ENCODE measurements around the gene LIN37.

LIN37 gene

GRCh38 chr19:35748106-35749020 is at the start of gene LIN37:
Gene LIN37 (plus strand): TSS chr19:35748576. CDS start chr19:35748725, 149 bp downstream.
- no peak within 1 kb of the TSS for H2AFZ ChIP-seq (ENCODE audit: low read length)
- H3K9me2 ChIP-seq (ENCODE audit: low read depth, low read length) = no peaks in the 10 kb centered on the region
- peak within 1 kb of the TSS; percentile 86 for H3K4me3 ChIP-seq (ENCODE audit: low read depth, low read length, poor library complexity, severe bottlenecking)
- H3K27ac ChIP-seq (ENCODE audit: low read depth, low read length, poor library complexity, severe bottlenecking) = peak within 1 kb of the TSS; percentile 22
- no peaks in the 10 kb centered on the region for H3F3A ChIP-seq (ENCODE audit: insufficient read depth, low read length)
- H3K9ac ChIP-seq (ENCODE audit: low read length) = peak within 1 kb of the TSS; percentile 78
- H4K20me1 ChIP-seq (ENCODE audit: insufficient read depth, low read length) = no peaks in the 10 kb centered on the region
- H3K4me2 ChIP-seq (ENCODE audit: low read length) = peak within 1 kb of the TSS; percentile 85
- H3K4me1 ChIP-seq (ENCODE audit: insufficient read depth, low read length, severe bottlenecking) = peaks cover 41% of the 10 kb centered on the region
- no peaks in the 10 kb centered on the region for H3K27me3 ChIP-seq (ENCODE audit: insufficient read depth, low read length)
- TF ChIP-seq EZH2 (IDR thresholded peaks at IDR 0.05; ENCODE audit: borderline replicate concordance, low read length) (no peak), CTCF (IDR thresholded peaks at IDR 0.05; ENCODE audit: low read length) (no peak)
- no peaks in the 10 kb centered on the region for H3K79me2 ChIP-seq (ENCODE audit: insufficient read depth, low read length)
- 0 out of 2 replicates have a peak, but pooled peaks cover 3% of the 10 kb centered on the region for H3K36me3 ChIP-seq (ENCODE audit: insufficient read depth, low read length)
- H3K9me3 ChIP-seq (ENCODE audit: low read length) = no peaks in the 10 kb centered on the region

- no peaks in the 10 kb centered on the region for H3K9me3 ChIP-seq (ENCODE audit: low read length)
- H3K27me3 ChIP-seq (ENCODE audit: insufficient read depth, low read length) = no peaks in the 10 kb centered on the region
- no peaks in the 10 kb centered on the region for H3K9me2 ChIP-seq (ENCODE audit: low read depth, low read length)
- H3K27ac ChIP-seq (ENCODE audit: low read depth, low read length, poor library complexity, severe bottlenecking) = no peak overlapping the region
- peak overlapping the region; percentile 46 for H3K9ac ChIP-seq (ENCODE audit: low read length)
- H3F3A ChIP-seq (ENCODE audit: insufficient read depth, low read length) = no peaks in the 10 kb centered on the region
- H2AFZ ChIP-seq (ENCODE audit: low read length) = peak overlapping the region; percentile 91; the same call in 1 of the 2 replicates
- TF ChIP-seq CTCF (IDR thresholded peaks at IDR 0.05; ENCODE audit: low read length) = no peak
- no peak for TF ChIP-seq EZH2 (IDR thresholded peaks at IDR 0.05; ENCODE audit: borderline replicate concordance, low read length)
- no peaks in the 10 kb centered on the region for H3K36me3 ChIP-seq (ENCODE audit: insufficient read depth, low read length)
- peak overlapping the region; percentile 68 for H3K4me3 ChIP-seq (ENCODE audit: low read depth, low read length, poor library complexity, severe bottlenecking)
- H3K79me2 ChIP-seq (ENCODE audit: insufficient read depth, low read length) = no peaks in the 10 kb centered on the region
- H3K4me1 ChIP-seq (ENCODE audit: insufficient read depth, low read length, severe bottlenecking) = peaks cover 8% of the 10 kb centered on the region
- H4K20me1 ChIP-seq (ENCODE audit: insufficient read depth, low read length) = no peaks in the 10 kb centered on the region
- H3K4me2 ChIP-seq (ENCODE audit: low read length) = peak overlapping the region; percentile 95
Measured at GRCh38 chr19:35702223-35703012, 46.0 kb upstream of the LIN37 start.

GRCh38 chr19:35703343-35703742 is 45.0 kb upstream of the LIN37 start:
- Histone ChIP-seq H3K36me3 (ENCODE audit: insufficient read depth, low read length) (no peaks in the 10 kb centered on the region), H3K27ac (ENCODE audit: low read depth, low read length, poor library complexity, severe bottlenecking) (no peak overlapping the region), H3K27me3 (ENCODE audit: insufficient read depth, low read length) (no peaks in the 10 kb centered on the region), H3K4me2 (ENCODE audit: low read length) (no peak overlapping the region), H3K9me2 (ENCODE audit: low read depth, low read length) (no peaks in the 10 kb centered on the region), H3K79me2 (ENCODE audit: insufficient read depth, low read length) (no peaks in the 10 kb centered on the region), H3F3A (ENCODE audit: insufficient read depth, low read length) (no peaks in the 10 kb centered on the region), H3K4me1 (ENCODE audit: insufficient read depth, low read length, severe bottlenecking) (peaks cover 8% of the 10 kb centered on the region), H3K9ac (ENCODE audit: low read length) (no peak overlapping the region), H3K9me3 (ENCODE audit: low read length) (no peaks in the 10 kb centered on the region), H4K20me1 (ENCODE audit: insufficient read depth, low read length) (no peaks in the 10 kb centered on the region), H3K4me3 (ENCODE audit: low read depth, low read length, poor library complexity, severe bottlenecking) (no peak overlapping the region), H2AFZ (ENCODE audit: low read length) (no peak overlapping the region)
- no peak for TF ChIP-seq CTCF (IDR thresholded peaks at IDR 0.05; ENCODE audit: low read length)
- TF ChIP-seq EZH2 (IDR thresholded peaks at IDR 0.05; ENCODE audit: borderline replicate concordance, low read length) = no peak
